ENCODE data around the gene TMEM229A.

GRCh38 chr7:124030964-124031363 is 1.9 kb downstream of the TMEM229A start:
- TF ChIP-seq EZH2 (IDR thresholded peaks at IDR 0.05) (no peak), POLR2AphosphoS5 (IDR thresholded peaks at IDR 0.05; ENCODE audit: borderline replicate concordance, low read depth, low read length) (no peak)
